Body of pancreas (tissue), 4 donors: ENCODE results near the gene THG1L. TPM values are rescaled to one million over a fixed set of nuclear protein-coding genes. Genes with fewer than 3 reads are reported as not detected.
A peak's percentile ranks its signal among the peaks of the same experiment; 100 is the strongest.

ENCODE experiments used
- ATAC-seq: fragments of 150-250 bp; one replicate; pipeline ENCODE4 v1.9.1; 2016
- DNase-seq, 4 donors: peaks; one replicate each; pipeline ENCODE4 v3.0.0-alpha.2; 2019
- H3K27ac ChIP-seq, 4 donors: fragments of 200-600 bp; sonication (generic); 1 replicate in 3 of 4; 2 replicates in 1 of 4; pipeline versions ENCODE4 v1.5.1 to v1.6.1; 2016 to 2019; ENCODE audit warnings: mild to moderate bottlenecking in 1 of 4, mixed read lengths in 1 of 4, moderate library complexity in 1 of 4
- H3K27me3 ChIP-seq, 2 donors: fragments of 200-600 bp; sonication (generic); one replicate each; pipeline ENCODE4 v1.6.0; 2016; ENCODE audit warnings: mild to moderate bottlenecking in 1 of 2
- H3K36me3 ChIP-seq, 2 donors: fragments of 200-600 bp; sonication (generic); replicated peaks in 1 of 2; 2 replicates each; pipeline ENCODE4 v1.5.1; 2016; ENCODE audit warnings: low read depth in 2 of 2; ENCODE audit not compliant: insufficient read depth in 1 of 2
- H3K4me1 ChIP-seq: fragments of 200-600 bp; sonication (generic); one replicate; pipeline ENCODE4 v1.6.0; 2016
- H3K4me3 ChIP-seq, 2 donors: fragments of 200-600 bp; sonication (generic); 1 replicate in 1 of 2; 2 replicates in 1 of 2; pipeline ENCODE4 v1.5.1; 2016 to 2019
- H3K9me3 ChIP-seq, 3 donors: fragments of 200-600 bp; sonication (generic); 1 replicate in 2 of 3; 2 replicates in 1 of 3; pipeline ENCODE4 v1.5.1; 2016
- POLR2A ChIP-seq, 3 donors: fragments of 450-650 bp; IDR thresholded peaks; one replicate each; pipeline ENCODE4 v1.6.1; 2016; ENCODE audit warnings: antibody characterized with exemption in 3 of 3, mild to moderate bottlenecking in 2 of 3
- WGBS, 2 donors: methylation state at CpG; one replicate each; pipeline ENCODE4 v1.1.5; 2017; 5-methylcytosine and 5-hydroxymethylcytosine counted together
- intact Hi-C: fragments of 100-400 bp; cut with DNase I; formaldehyde crosslinking; loops from one replicate; pipeline ENCODE4 v1.15.1; 2023
- small RNA-seq: library from RNA; depleted of rRNA; stranded (forward); fragments of <200 nt; gene quantifications from one replicate; pipeline ENCODE3, GENCODE V24; 2016
- total RNA-seq, 2 donors: library from RNA; depleted of rRNA; stranded (reverse); fragments of >200 nt; gene quantifications; one replicate each; pipeline ENCODE4 v1.1.0, GENCODE V29; 2016
- TF ChIP-seq, protein P1 (sequence below), 7 experiments: fragments of 450-650 bp in 4 of 7; fragments of 200-600 bp in 3 of 7; sonication (generic) in 3 of 7; IDR thresholded peaks; one replicate each; pipeline ENCODE4 v1.5.1; 2016 to 2019; ENCODE audit warnings: antibody characterized with exemption in 7 of 7

Gene THG1L
- total RNA-seq, 2 donors from 2014 or later: 4.4 to 12.5 TPM

DNA sequence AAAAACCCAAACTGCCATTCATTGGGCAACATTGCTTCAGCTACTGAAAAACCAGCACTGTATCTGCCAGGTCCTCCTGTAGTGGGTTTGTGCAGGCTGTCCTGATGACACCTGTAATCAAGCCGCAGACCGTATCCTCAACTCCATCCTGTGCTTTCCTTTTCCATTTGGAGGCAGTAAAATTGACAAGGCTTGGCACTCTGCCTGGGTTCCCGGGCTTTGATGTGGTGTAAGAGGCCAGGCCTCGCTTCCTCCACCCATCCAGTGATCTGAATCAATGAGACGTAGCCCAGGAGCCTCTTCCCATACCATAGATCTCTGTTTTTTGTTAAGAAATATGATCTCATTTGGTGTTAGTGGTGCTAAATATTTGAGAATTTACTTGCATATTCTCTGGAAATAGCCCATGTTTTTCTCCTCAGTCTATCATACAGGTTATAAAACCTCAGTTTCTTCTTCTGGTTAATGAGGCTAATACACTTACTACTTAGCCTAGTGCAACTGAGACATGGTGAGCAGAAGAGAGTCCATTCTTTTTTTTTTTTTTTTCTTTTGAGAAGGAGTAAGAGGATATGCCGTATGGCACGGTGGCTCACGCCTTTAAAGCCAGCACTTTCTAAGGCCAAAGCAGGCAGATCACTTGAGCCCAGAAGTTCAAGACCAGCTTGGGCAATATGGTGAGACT lies 47.0 kb downstream of the THG1L start:
- no peak for ATAC-seq

DNA sequence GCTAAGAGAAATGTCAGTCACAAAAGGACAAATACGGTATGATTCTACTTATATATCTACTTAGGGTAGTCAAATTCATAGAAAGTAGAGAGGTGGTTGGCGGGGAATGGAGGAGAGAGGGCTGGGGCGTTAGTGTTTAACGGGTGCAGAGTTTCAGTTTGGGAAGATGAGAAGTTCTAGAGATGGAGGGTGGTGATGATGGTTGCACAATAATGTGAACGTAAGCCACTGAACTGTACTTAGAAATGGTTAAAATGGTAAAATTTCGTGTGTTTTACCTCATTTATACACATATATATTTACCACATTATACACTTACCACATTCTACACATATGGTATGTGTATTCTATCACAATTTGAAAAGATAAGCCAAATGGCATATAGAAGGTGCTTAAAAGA lies 48.0 kb downstream of the THG1L start:
- intact Hi-C loops: no loop called here
- H3K4me3 ChIP-seq: no peak overlapping the region
- TF ChIP-seq, protein P1, sequence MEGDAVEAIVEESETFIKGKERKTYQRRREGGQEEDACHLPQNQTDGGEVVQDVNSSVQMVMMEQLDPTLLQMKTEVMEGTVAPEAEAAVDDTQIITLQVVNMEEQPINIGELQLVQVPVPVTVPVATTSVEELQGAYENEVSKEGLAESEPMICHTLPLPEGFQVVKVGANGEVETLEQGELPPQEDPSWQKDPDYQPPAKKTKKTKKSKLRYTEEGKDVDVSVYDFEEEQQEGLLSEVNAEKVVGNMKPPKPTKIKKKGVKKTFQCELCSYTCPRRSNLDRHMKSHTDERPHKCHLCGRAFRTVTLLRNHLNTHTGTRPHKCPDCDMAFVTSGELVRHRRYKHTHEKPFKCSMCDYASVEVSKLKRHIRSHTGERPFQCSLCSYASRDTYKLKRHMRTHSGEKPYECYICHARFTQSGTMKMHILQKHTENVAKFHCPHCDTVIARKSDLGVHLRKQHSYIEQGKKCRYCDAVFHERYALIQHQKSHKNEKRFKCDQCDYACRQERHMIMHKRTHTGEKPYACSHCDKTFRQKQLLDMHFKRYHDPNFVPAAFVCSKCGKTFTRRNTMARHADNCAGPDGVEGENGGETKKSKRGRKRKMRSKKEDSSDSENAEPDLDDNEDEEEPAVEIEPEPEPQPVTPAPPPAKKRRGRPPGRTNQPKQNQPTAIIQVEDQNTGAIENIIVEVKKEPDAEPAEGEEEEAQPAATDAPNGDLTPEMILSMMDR (IDR thresholded peaks at IDR 0.05): no peak
- TF ChIP-seq POLR2A (IDR thresholded peaks at IDR 0.05): no peak

More for the DNA sequence above, 47.0 kb downstream of the THG1L start:
- H3K9me3 ChIP-seq: no peaks in the 10 kb centered on the region
- DNase-seq: peak in 3 of 4 donors; percentile 4 to 21 (median 19)
- no peaks in the 10 kb centered on the region for H3K27me3 ChIP-seq
- no peaks in the 10 kb centered on the region for H3K4me1 ChIP-seq
- no peak overlapping the region for H3K27ac ChIP-seq
- no peak overlapping the region for H3K4me3 ChIP-seq
- H3K36me3 ChIP-seq: no peaks in the 10 kb centered on the region
- TF ChIP-seq, protein P1 (IDR thresholded peaks at IDR 0.05): no peak
- no peak for TF ChIP-seq POLR2A (IDR thresholded peaks at IDR 0.05)
- 59 to 63% methylated on average over 8 of the region's 8 CpGs for WGBS, 2 donors
- intact Hi-C loops: no loop called here

DNA sequence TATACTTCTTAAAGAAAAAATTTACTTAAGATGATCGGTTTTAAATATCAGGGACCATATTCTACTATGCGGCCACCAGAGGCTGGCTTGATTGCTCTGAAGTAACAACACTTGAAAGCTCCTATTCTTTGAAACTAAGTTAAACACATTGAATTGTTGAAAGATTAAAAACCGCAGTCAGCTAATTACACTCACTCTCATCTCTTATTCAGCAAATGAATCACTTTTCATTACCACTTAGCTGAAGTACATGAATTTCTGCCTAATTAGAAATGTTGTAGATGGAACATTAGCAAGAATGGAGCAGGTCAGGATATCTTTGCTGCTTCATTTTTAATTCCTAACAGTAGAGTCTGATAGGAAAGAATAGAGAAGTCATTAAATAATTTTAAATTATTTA lies 54.6 kb downstream of the THG1L start:
- H3K27ac ChIP-seq: no peak overlapping the region
- H3K36me3 ChIP-seq: peaks cover 0 to 8% of the 10 kb centered on the region in 2 donors
- no peaks in the 10 kb centered on the region for H3K9me3 ChIP-seq
- no peaks in the 10 kb centered on the region for H3K4me1 ChIP-seq
- TF ChIP-seq, protein P1 (IDR thresholded peaks at IDR 0.05): no peak
- no peak for TF ChIP-seq POLR2A (IDR thresholded peaks at IDR 0.05)
- WGBS, 2 donors: 87 to 90% methylated on average over 3 of the region's 3 CpGs
- no peak for ATAC-seq
- no peak for DNase-seq
- H3K27me3 ChIP-seq: no peaks in the 10 kb centered on the region
- intact Hi-C loops: no loop called here
- no peak overlapping the region for H3K4me3 ChIP-seq

More for the DNA sequence above, 48.0 kb downstream of the THG1L start:
- no peak for DNase-seq
- Histone ChIP-seq H3K36me3 (no peaks in the 10 kb centered on the region), H3K27me3 (no peaks in the 10 kb centered on the region), H3K9me3 (no peaks in the 10 kb centered on the region), H3K27ac (no peak overlapping the region), H3K4me1 (no peaks in the 10 kb centered on the region)
- 67 to 72% methylated on average over 6 of the region's 6 CpGs for WGBS, 2 donors
- ATAC-seq: no peak

Small RNAs within 50 kb of the gene (small RNA-seq; reads per million reads assigned to genes)
- not detected for gene AC026407.1

Other genes with a start within 250 kb of the THG1L start
- gene ADAM19, start 155.6 kb upstream of the THG1L start, total RNA-seq: 1 to 10 TPM; 1.3 to 1.6 TPM
- gene SOX30, start 79.0 kb upstream of the THG1L start, total RNA-seq: not detected
- not detected for gene C5orf52, start 59.9 kb upstream of the THG1L start, total RNA-seq
- 1 to 10 TPM; 1.3 to 3.6 TPM for gene LSM11, start 12.3 kb downstream of the THG1L start, total RNA-seq
- 10 to 100 TPM; 59.0 to 75.8 TPM for gene CLINT1, start 127.7 kb downstream of the THG1L start, total RNA-seq